ENCODE results near the gene ZNF749.
"Not testable (repeated sequence)": the region's sequence is repeated elsewhere in the genome, so short reads cannot be mapped to it uniquely, and the experiment has no call there.

ZNF749 gene

GRCh38 chr19:57465680-57466381 is 30.7 kb downstream of the ZNF749 start:
- no peak for DNase-seq (ENCODE audit: low read depth in 1 of 2, low spot score in 1 of 2)

GRCh38 chr19:57466489-57466888 is 31.4 kb downstream of the ZNF749 start:
- DNase-seq (ENCODE audit: low read depth in 1 of 2, low spot score in 1 of 2), result no peak

GRCh38 chr19:57473646-57474045 is 38.5 kb downstream of the ZNF749 start:
- DNase-seq (ENCODE audit: low read depth in 1 of 2, low spot score in 1 of 2), result no peak

GRCh38 chr19:57477191-57478008 is 42.3 kb downstream of the ZNF749 start, which contains the start of gene ZNF772:
Gene ZNF772, minus strand, starts transcription at chr19:57477566. Its CDS starts 257 bp downstream, at chr19:57477309.
- peak; percentile 68 to 76 for DNase-seq (ENCODE audit: low read depth in 1 of 2, low spot score in 1 of 2)

- peak; percentile 89 to 93 for DNase-seq (ENCODE audit: low read depth in 1 of 2, low spot score in 1 of 2)
Measured at GRCh38 chr19:57487477-57488298, 52.6 kb downstream of the ZNF749 start, which contains the start of gene ZNF419. Gene ZNF419, plus strand, starts transcription at chr19:57487750. Its CDS starts 201 bp downstream, at chr19:57487951.

- DNase-seq (ENCODE audit: low read depth in 1 of 2, low spot score in 1 of 2), result not testable (repeated sequence)
Measured at GRCh38 chr19:57488299-57488644, 53.1 kb downstream of the ZNF749 start.
